GM12874 (cell line): ENCODE results near the gene CEP164.

ENCODE experiments used
- TF ChIP-seq, protein P1 (sequence below): IDR thresholded peaks from 2 replicates; pipeline ENCODE4 v1.5.1; 2011; ENCODE audit warnings: low read depth, mild to moderate bottlenecking, control low read depth, low read length, moderate library complexity; ENCODE audit not compliant: insufficient read depth

Gene CEP164

DNA sequence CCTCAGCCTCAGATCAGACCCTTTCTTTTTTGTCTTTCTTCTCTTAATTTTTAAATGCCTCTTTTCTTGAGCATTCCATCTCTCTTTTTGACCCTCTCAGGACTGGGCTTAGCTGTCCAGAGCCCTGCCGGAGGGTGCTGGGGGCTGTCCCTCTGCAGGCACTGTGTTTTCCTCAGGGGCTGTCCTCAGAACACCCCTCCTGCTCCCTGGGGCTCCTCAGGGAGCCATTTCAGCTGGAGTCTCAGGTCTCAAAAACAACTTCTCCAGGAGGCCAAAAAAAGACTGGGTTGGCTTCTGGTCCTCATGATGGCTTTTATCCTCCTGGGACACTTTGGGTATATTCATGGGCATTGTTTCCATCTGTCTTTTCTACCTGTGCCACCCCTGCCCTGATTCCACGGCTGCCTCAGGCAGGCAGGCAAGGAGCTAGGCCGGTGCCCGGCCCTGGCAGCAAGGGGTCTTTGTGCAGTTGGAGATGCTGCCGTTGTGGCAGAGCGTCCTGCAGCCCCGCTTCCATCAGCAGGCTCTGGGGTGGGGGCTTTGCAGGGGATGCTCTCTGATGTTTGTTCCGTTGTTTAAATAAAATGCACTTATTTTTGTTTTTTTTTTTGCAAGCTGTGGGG lies 85.1 kb downstream of the CEP164 start:
- TF ChIP-seq, protein P1, sequence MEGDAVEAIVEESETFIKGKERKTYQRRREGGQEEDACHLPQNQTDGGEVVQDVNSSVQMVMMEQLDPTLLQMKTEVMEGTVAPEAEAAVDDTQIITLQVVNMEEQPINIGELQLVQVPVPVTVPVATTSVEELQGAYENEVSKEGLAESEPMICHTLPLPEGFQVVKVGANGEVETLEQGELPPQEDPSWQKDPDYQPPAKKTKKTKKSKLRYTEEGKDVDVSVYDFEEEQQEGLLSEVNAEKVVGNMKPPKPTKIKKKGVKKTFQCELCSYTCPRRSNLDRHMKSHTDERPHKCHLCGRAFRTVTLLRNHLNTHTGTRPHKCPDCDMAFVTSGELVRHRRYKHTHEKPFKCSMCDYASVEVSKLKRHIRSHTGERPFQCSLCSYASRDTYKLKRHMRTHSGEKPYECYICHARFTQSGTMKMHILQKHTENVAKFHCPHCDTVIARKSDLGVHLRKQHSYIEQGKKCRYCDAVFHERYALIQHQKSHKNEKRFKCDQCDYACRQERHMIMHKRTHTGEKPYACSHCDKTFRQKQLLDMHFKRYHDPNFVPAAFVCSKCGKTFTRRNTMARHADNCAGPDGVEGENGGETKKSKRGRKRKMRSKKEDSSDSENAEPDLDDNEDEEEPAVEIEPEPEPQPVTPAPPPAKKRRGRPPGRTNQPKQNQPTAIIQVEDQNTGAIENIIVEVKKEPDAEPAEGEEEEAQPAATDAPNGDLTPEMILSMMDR: no peak

DNA sequence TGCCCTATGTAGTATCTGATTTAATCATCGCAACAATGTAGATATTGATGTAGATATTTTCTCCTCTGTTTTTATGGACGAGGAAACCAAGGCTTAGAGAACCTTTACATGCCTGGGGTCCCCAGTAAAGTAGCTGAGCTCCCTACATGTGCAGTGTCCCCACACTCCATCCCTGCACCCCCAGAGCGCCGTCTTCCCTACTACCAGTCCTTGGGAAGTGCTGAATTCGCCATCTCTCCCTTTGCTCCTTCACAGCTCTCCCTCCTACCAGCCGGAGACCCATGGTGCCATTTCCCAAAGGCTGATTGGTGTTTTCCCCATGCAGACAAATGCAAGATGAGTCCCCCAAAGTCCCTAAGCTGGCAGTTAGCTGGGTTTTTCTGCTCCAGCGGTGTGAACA lies 86.0 kb downstream of the CEP164 start:
- TF ChIP-seq, protein P1: no peak

DNA sequence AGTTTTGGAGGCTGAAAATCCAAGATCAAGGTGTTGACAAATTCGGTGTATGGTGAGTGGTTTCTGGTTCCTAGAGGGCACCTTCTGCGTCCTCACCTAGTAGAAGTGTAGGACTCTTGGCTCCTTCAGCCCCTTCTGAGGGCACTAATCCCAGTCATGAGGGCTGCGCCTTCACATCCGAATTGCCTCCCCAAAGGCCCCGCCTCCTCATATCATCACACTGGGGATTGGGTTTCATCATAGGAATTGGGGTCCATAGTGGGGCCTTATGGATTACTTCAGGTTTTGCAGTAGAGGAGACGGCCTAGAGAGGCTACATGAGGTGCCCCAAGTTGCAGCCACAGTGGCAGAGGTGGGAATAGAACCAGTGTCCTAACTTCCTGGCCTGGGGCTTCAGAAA lies 87.1 kb downstream of the CEP164 start:
- TF ChIP-seq, protein P1: no peak

DNA sequence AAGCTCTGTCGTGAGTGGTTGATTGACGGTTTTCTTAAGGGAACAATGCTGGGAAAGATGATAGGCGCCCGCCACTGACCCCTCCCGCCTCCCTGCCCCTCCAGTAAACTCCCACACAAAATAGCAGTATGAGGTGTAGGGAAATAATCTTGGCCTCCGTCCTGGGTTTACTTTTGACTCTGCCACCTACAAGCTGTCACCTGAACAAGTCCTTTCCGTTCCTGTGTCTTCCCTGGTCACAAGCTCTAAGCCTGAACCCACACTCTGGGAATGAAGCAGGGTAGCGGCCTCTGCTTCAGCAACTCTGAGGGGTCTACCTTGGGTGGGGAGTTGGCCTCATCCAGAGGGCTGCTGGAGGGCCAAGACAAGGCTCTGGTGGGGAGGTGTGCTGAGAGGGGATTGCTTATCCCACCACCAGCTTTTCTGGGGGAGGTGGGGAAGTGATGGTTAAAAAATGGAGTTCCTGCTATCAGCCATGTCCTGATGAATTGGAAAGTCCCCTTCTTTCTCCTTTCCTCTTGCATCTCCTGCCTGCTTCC lies 87.8 kb downstream of the CEP164 start:
- TF ChIP-seq, protein P1: no peak

DNA sequence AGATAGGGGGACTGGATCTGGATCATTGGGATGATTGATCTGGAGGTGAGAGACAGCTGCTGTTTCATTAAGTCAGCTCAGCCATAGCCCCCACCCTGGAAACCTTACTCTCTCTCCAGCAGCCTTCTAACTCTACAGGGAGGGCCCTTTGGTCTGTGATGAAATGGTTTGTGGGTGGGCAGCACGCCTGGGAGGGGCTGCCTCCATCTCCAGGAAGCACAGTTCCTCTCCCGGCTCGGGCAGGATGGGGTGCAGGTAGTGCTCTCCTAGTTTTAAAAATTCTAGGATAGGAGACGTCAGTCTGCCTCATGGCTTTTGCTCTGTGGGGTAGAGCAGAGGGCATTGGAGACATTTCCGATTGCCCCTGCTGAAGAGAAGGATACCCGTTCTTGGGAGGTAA lies 89.7 kb downstream of the CEP164 start:
- TF ChIP-seq, protein P1: no peak

DNA sequence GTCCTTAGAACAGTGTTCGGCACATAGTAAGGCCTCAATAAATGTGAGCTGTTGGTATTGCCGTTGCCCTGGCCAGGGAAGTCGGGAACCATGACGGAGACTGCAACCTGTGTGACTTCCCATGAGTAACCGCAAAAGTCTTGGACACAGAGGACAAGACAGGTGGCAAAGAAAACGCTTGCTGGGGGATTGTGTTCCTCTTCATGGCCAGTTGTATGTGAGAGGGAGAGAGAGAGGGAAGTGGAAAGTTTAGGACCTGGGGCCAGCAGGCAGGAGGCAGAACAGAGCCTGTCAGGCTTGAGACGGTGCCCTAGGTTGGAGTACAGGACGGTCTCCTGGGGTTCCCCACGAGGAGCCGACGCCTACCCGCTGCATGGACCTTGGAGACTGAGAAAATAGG lies 90.2 kb downstream of the CEP164 start:
- TF ChIP-seq, protein P1: no peak

DNA sequence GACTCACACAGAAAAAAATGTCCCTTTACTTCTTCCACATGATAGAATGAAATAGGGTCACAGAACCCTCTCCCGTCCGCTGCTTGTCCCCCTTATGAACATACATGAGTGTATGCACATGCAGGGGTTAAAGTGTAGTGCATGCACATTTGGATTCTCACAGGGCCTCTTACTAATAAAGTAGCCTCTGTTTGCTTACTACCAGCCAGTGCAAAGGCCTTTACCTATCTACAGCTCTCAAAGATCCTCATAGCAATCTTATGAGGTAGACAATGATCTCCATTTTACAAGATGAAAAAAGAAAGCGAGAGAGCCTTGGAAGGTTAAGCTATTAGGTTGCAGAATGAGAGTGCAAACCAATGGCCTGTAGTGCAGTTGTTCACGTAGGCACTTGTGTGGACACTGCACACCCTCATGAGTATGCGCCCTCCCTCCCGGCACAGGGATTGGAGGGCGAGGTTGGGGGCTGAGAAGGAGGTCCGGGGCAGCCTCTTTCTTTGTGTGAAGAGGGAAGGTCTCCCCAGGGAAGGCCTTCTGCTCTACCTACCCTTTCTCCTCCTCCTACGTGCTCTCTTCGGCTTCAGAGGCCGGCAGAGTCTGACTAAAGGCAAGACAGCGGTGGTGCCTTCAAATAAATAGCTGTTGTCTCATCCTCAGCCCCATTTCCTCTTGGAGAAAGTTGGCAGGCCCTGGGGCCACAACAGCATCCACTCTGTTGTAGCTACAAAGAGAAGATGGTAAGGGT lies 91.3 kb downstream of the CEP164 start:
- TF ChIP-seq, protein P1: no peak
